Panc1 (cell line): ENCODE measurements around the gene SPTBN1. TPM values are rescaled to one million over a fixed set of nuclear protein-coding genes. Genes with fewer than 3 reads are reported as not detected.

Experiments
- ATAC-seq: fragments of 200-7000 bp; cut with Tn5 transposase; 2 replicates; pipeline ENCODE4 v1.9.1; 2020; ENCODE audit warnings: mild to moderate bottlenecking, moderate library complexity
- BruUV-seq: library from RNA; stranded (reverse); fragments of 400-500 nt; replicated peaks from 2 replicates; lab custom pipeline; 2021; lab: Mats Ljungman, UMichigan
- CTCF ChIA-PET: fragments of 300-600 bp; sonication (Branson Sonifier 250); formaldehyde crosslinking; loops from one replicate; lab custom pipeline; 2022; ENCODE audit warnings: antibody characterized with exemption; lab: Charles Lee
- POLR2A ChIA-PET: fragments of 300-600 bp; sonication (Branson Sonifier 250); formaldehyde crosslinking; loops from one replicate; lab custom pipeline; 2022; ENCODE audit warnings: antibody characterized with exemption; lab: Charles Lee
- DNase-seq: peaks from one replicate; pipeline ENCODE4 v3.0.0-alpha.2; 2010; ENCODE audit warnings: low read depth, low spot score
- H3K27ac ChIP-seq: 2 replicates; pipeline ENCODE4 v1.5.1; 2011; ENCODE audit warnings: mild to moderate bottlenecking, low read length, inconsistent platforms
- H3K27me3 ChIP-seq: fragments of 200-500 bp; sonication (Bioruptor generic); 2 replicates; pipeline ENCODE4 v1.6.0; 2014; ENCODE audit warnings: low read length, inconsistent platforms; ENCODE audit not compliant: control insufficient read depth, insufficient read depth
- H3K36me3 ChIP-seq: fragments of 200-500 bp; sonication (Bioruptor generic); 2 replicates; pipeline ENCODE4 v1.5.1; 2014; ENCODE audit warnings: inconsistent platforms, mild to moderate bottlenecking, low read length, moderate library complexity; ENCODE audit not compliant: control insufficient read depth, insufficient read depth
- H3K4me1 ChIP-seq: 2 replicates; pipeline ENCODE4 v1.5.1; 2011; ENCODE audit warnings: inconsistent platforms, mild to moderate bottlenecking, low read length, moderate library complexity; ENCODE audit not compliant: control insufficient read depth, insufficient read depth
- H3K4me3 ChIP-seq, 2 experiments: 2 replicates each; pipeline ENCODE4 v1.5.1; 2011 to 2012; ENCODE audit warnings: low read depth in 2 of 2, low read length in 2 of 2, mild to moderate bottlenecking in 2 of 2, inconsistent platforms in 1 of 2, moderate library complexity in 1 of 2
- H3K9me3 ChIP-seq: fragments of 200-500 bp; sonication (Bioruptor generic); 2 replicates; pipeline ENCODE4 v1.5.1; 2014; ENCODE audit warnings: low read depth, mild to moderate bottlenecking, inconsistent platforms, low read length, moderate library complexity; ENCODE audit not compliant: control insufficient read depth, insufficient read depth
- CTCF ChIP-seq: fragments of 450-650 bp; IDR thresholded peaks from 2 replicates; pipeline ENCODE4 v1.5.1; 2017; ENCODE audit warnings: mild to moderate bottlenecking
- POLR2AphosphoS5 ChIP-seq: IDR thresholded peaks from 2 replicates; pipeline ENCODE4 v1.6.1; 2012; ENCODE audit warnings: mild to moderate bottlenecking, low read depth, low read length, moderate library complexity
- REST ChIP-seq, 2 experiments: IDR thresholded peaks; 2 replicates each; pipeline ENCODE4 v1.6.1; 2011 to 2012; ENCODE audit warnings: low read depth in 2 of 2, control low read depth in 1 of 2, low read length in 1 of 2, mild to moderate bottlenecking in 1 of 2, moderate library complexity in 1 of 2; ENCODE audit not compliant: insufficient read depth in 1 of 2
- SIN3A ChIP-seq: IDR thresholded peaks from 2 replicates; pipeline ENCODE4 v1.6.1; 2012; ENCODE audit warnings: low read depth, mild to moderate bottlenecking, low read length, moderate library complexity, borderline replicate concordance; ENCODE audit not compliant: insufficient read depth
- TCF7L2 ChIP-seq: IDR thresholded peaks from 2 replicates; pipeline ENCODE4 v1.6.1; 2011; ENCODE audit warnings: mild to moderate bottlenecking, low read depth, low read length, inconsistent platforms
- in situ Hi-C: cut with HindIII; loops from 2 replicates; pipeline ENCODE4 v1.10.0; 2016; ENCODE audit warnings: low sequenced_read_pairs, low pct_unique_long_range_greater_than_20kb
- intact Hi-C: fragments of 100-400 bp; cut with micrococcal nuclease; formaldehyde crosslinking; loops from one replicate; pipeline ENCODE4 v1.10.0; 2022; ENCODE audit not compliant: unreplicated experiment
- total RNA-seq: library from RNA; stranded (reverse); gene quantifications from one replicate; pipeline ENCODE4 v1.2.1, GENCODE V29; 2021; ENCODE audit not compliant: unreplicated experiment

Gene SPTBN1
- total RNA-seq, 1 experiment from 2014 or later, result 169 TPM

DNA sequence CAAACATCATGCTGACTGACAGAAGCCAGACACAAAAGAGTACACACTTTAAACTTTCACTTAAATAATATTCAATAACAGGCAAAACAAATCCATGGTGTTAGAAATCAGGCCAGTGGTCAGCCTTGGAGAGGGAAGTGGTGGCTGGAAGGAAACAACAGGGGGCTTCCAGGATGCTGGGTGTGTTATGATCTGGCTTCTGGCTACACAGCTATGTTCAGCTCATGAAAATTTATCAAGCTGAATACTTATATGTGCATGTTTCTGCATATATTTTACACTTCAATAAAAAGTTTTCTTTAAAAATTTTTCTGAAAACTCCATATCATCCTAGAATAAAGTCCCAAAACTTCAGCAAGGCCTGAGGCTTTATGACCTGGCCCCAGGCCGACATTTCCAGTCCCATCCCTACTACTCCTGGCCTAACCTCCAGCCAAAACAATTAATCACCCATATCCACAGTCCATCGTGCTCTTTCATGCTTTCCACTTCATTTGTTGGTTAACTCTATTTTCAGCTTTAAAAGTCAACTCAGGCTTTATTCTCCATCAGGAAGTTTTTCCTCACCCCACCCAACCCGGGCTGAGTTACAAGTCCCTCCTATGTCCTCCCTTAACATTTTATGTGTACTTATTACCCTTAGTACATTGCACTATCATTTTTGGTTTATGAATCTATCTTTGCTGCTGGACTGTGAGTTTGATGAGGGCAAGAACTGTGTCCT lies 27.9 kb upstream of the SPTBN1 start:
- CTCF ChIA-PET, result no interaction called here
- in situ Hi-C loops, result no loop called here
- ATAC-seq, result no peak
- Histone ChIP-seq H3K4me3 (no peak overlapping the region), H3K36me3 (no peaks in the 10 kb centered on the region), H3K4me1 (no peaks in the 10 kb centered on the region), H3K9me3 (no peaks in the 10 kb centered on the region), H3K27ac (no peak overlapping the region), H3K27me3 (peaks cover 2% of the 10 kb centered on the region; the same call in 1 of the 2 replicates)
- intact Hi-C loops, result no loop called here
- BruUV-seq, result no TSS peak
- POLR2A ChIA-PET, result no interaction called here
- TF ChIP-seq TCF7L2, result no peak
- TF ChIP-seq REST (IDR thresholded peaks at IDR 0.05; ENCODE audit: insufficient read depth in 1 of 2, low read depth in 2 of 2, low read length in 1 of 2), result no peak
- TF ChIP-seq CTCF, result no peak
- no peak for TF ChIP-seq POLR2AphosphoS5
- TF ChIP-seq SIN3A, result no peak
- DNase-seq, result no peak

DNA sequence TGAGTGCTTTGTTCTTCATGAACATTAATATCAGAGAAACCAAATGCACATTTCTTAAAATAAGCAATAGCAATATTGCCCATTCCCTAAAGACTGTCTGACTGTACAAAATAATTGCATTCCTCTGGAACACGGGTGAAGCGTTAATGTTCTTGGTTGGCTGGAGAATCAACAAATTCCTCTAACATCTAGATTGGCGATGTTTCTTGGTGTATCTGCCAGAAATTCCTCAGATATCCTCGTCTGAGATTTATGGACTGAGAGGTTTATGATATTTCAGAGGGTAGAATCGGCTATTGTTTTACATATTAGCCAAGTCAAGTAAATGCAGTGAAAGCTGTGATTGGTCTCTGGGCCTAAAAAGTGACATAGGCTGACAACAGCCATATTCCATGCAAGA lies 27.1 kb upstream of the SPTBN1 start:
- in situ Hi-C loops, result no loop called here
- Histone ChIP-seq H3K4me1 (no peaks in the 10 kb centered on the region), H3K27ac (no peak overlapping the region), H3K27me3 (peaks cover 2% of the 10 kb centered on the region; the same call in 1 of the 2 replicates), H3K9me3 (no peaks in the 10 kb centered on the region), H3K36me3 (no peaks in the 10 kb centered on the region), H3K4me3 (no peak overlapping the region)
- CTCF ChIA-PET, result no interaction called here
- no TSS peak for BruUV-seq
- ATAC-seq (no peak), DNase-seq (no peak)
- TF ChIP-seq TCF7L2 (no peak), REST (IDR thresholded peaks at IDR 0.05; ENCODE audit: insufficient read depth in 1 of 2, low read depth in 2 of 2, low read length in 1 of 2) (no peak), POLR2AphosphoS5 (no peak), CTCF (no peak), SIN3A (no peak)
- intact Hi-C loops, result no loop called here
- POLR2A ChIA-PET, result no interaction called here
